Neural crest cell (in vitro differentiated cells): ENCODE data around the gene GLCE. TPM values are rescaled to one million over a fixed set of nuclear protein-coding genes. Genes with fewer than 3 reads are reported as not detected.
"Not testable (repeated sequence)": the region's sequence is repeated elsewhere in the genome, so short reads cannot be mapped to it uniquely, and the experiment has no call there.

Experiments used
- DNase-seq: peaks from one replicate; pipeline ENCODE4 v3.0.0; 2021; ENCODE audit warnings: low read depth, mixed read lengths, low spot score
- H3K27ac Mint-ChIP-seq: one replicate; pipeline ENCODE4 v1.8.0; 2021; ENCODE audit warnings: mild to moderate bottlenecking, mixed read lengths; ENCODE audit not compliant: unreplicated experiment
- H3K27me3 Mint-ChIP-seq: 2 replicates; pipeline ENCODE4 v1.8.0; 2021; ENCODE audit warnings: low read depth, mild to moderate bottlenecking, mixed read lengths
- H3K36me3 Mint-ChIP-seq: 2 replicates; pipeline ENCODE4 v1.8.0; 2021; ENCODE audit warnings: low read depth, mild to moderate bottlenecking, mixed read lengths
- H3K4me1 Mint-ChIP-seq: 2 replicates; pipeline ENCODE4 v1.8.0; 2021; ENCODE audit warnings: mixed read lengths
- H3K4me3 Mint-ChIP-seq: one replicate; pipeline ENCODE4 v1.8.0; 2021; ENCODE audit warnings: mild to moderate bottlenecking, mixed read lengths
- H3K9me3 Mint-ChIP-seq: 2 replicates; pipeline ENCODE4 v1.8.0; 2021; ENCODE audit warnings: mixed read lengths
- CTCF ChIP-seq: fragments of 200-600 bp; sonication (generic); conservative IDR thresholded peaks from 2 replicates; pipeline ENCODE4 v1.5.0; 2021; ENCODE audit warnings: antibody characterized with exemption, mild to moderate bottlenecking
- total RNA-seq: library from RNA; stranded (reverse); gene quantifications from 2 replicates; pipeline ENCODE4 v1.2.1, GENCODE V29; 2021

GLCE gene
- total RNA-seq, 1 donor from 2014 or later: 17.8 TPM

- Mint-ChIP-seq H3K4me3 (peak overlapping the region; percentile 53), H3K36me3 (no peaks in the 10 kb centered on the region), H3K27me3 (peaks cover 82% of the 10 kb centered on the region), H3K4me1 (no peaks in the 10 kb centered on the region), H3K9me3 (no peaks in the 10 kb centered on the region), H3K27ac (no peak overlapping the region)
- TF ChIP-seq CTCF: no peak
- no peak for DNase-seq
Measured at GRCh38 chr15:69297642-69298353, 137.4 kb downstream of the GLCE start.

GRCh38 chr15:69298354-69298696 is 137.9 kb downstream of the GLCE start:
- Mint-ChIP-seq H3K4me3 (peak overlapping the region; percentile 49), H3K27ac (no peak overlapping the region), H3K4me1 (no peaks in the 10 kb centered on the region), H3K9me3 (no peaks in the 10 kb centered on the region), H3K27me3 (peaks cover 80% of the 10 kb centered on the region), H3K36me3 (no peaks in the 10 kb centered on the region)
- no peak for DNase-seq
- TF ChIP-seq CTCF: no peak

- Mint-ChIP-seq H3K27me3 (peaks cover 80% of the 10 kb centered on the region), H3K4me1 (no peaks in the 10 kb centered on the region), H3K9me3 (no peaks in the 10 kb centered on the region), H3K36me3 (no peaks in the 10 kb centered on the region), H3K4me3 (peak within 1 kb of the TSS; percentile 53), H3K27ac (no peak within 1 kb of the TSS)
- no peak for TF ChIP-seq CTCF
- no peak for DNase-seq
Measured at GRCh38 chr15:69298697-69299441, 138.4 kb downstream of the GLCE start, which contains the start of gene PAQR5. TSS of gene PAQR5 (plus strand) at chr15:69298912. CDS start at chr15:69360081, 61,169 bp downstream.

- peaks cover 80% of the 10 kb centered on the region for H3K27me3 Mint-ChIP-seq
- no peaks in the 10 kb centered on the region for H3K36me3 Mint-ChIP-seq
- H3K4me1 Mint-ChIP-seq: no peaks in the 10 kb centered on the region
- DNase-seq: no peak
- H3K27ac Mint-ChIP-seq: no peak overlapping the region
- no peak overlapping the region for H3K4me3 Mint-ChIP-seq
- H3K9me3 Mint-ChIP-seq: no peaks in the 10 kb centered on the region
- TF ChIP-seq CTCF: no peak
Measured at GRCh38 chr15:69299451-69299886, 139.0 kb downstream of the GLCE start.

GRCh38 chr15:69299943-69300588 is 139.6 kb downstream of the GLCE start:
- no peak for TF ChIP-seq CTCF
- H3K4me3 Mint-ChIP-seq: no peak overlapping the region
- H3K36me3 Mint-ChIP-seq: no peaks in the 10 kb centered on the region
- no peak overlapping the region for H3K27ac Mint-ChIP-seq
- peaks cover 78% of the 10 kb centered on the region for H3K27me3 Mint-ChIP-seq
- no peaks in the 10 kb centered on the region for H3K4me1 Mint-ChIP-seq
- H3K9me3 Mint-ChIP-seq: no peaks in the 10 kb centered on the region
- DNase-seq: no peak

- H3K9me3 Mint-ChIP-seq, H3K4me3 Mint-ChIP-seq, DNase-seq, H3K27ac Mint-ChIP-seq, H3K4me1 Mint-ChIP-seq, H3K36me3 Mint-ChIP-seq: not testable (repeated sequence)
- H3K27me3 Mint-ChIP-seq: peaks cover 69% of the 10 kb centered on the region
Measured at GRCh38 chr15:69301101-69301500, 140.7 kb downstream of the GLCE start.

- DNase-seq, H3K27ac Mint-ChIP-seq, H3K9me3 Mint-ChIP-seq, H3K4me3 Mint-ChIP-seq, H3K4me1 Mint-ChIP-seq, H3K36me3 Mint-ChIP-seq: not testable (repeated sequence)
- peaks cover 65% of the 10 kb centered on the region for H3K27me3 Mint-ChIP-seq
Measured at GRCh38 chr15:69302087-69302486, 141.7 kb downstream of the GLCE start.
